T-helper 2 cell treated with Interferon-gamma antibody and Interleukin-4, amounts not matched to agents 100 ng/mL and 5 ng/mL, for 36 hours (primary cell): Measurements from ENCODE around the gene SLC22A23. TPM values are rescaled to one million over a fixed set of nuclear protein-coding genes. Genes with fewer than 3 reads are reported as not detected.

ENCODE experiments used
- intact Hi-C: fragments of 100-400 bp; cut with micrococcal nuclease; formaldehyde crosslinking; loops from one replicate; pipeline ENCODE4 v1.15.1; 2023
- total RNA-seq: library from RNA; stranded (reverse); gene quantifications from 2 replicates; pipeline ENCODE4 v1.2.3, GENCODE V29; 2022

The SLC22A23 gene
- total RNA-seq, 1 donor from 2014 or later, result 0.27 TPM

- intact Hi-C loops, result no loop called here
Measured at GRCh38 chr6:3355011-3355357, 101.9 kb downstream of the SLC22A23 start.

GRCh38 chr6:3353939-3354338, 102.9 kb downstream of the SLC22A23 start:
- intact Hi-C loops, result no loop called here

GRCh38 chr6:3353213-3353903, 103.5 kb downstream of the SLC22A23 start:
- intact Hi-C loops, result no loop called here

- intact Hi-C loops, result no loop called here
Measured at GRCh38 chr6:3352678-3353077, 104.2 kb downstream of the SLC22A23 start.

- intact Hi-C loops, result no loop called here
Measured at GRCh38 chr6:3351829-3352524, 104.9 kb downstream of the SLC22A23 start.

- intact Hi-C loops, result no loop called here
Measured at GRCh38 chr6:3351105-3351676, 105.7 kb downstream of the SLC22A23 start.

- intact Hi-C loops, result no loop called here
Measured at GRCh38 chr6:3350252-3350796, 106.5 kb downstream of the SLC22A23 start.

GRCh38 chr6:3349388-3350251, 107.2 kb downstream of the SLC22A23 start:
- intact Hi-C loops, result no loop called here

- intact Hi-C loops, result no loop called here
Measured at GRCh38 chr6:3348821-3349220, 108.0 kb downstream of the SLC22A23 start.

- intact Hi-C loops, result no loop called here
Measured at GRCh38 chr6:3347826-3348225, 109.0 kb downstream of the SLC22A23 start.

- intact Hi-C loops, result no loop called here
Measured at GRCh38 chr6:3347247-3347646, 109.6 kb downstream of the SLC22A23 start.

GRCh38 chr6:3346476-3346875, 110.4 kb downstream of the SLC22A23 start:
- intact Hi-C loops, result no loop called here

GRCh38 chr6:3345836-3346235, 111.0 kb downstream of the SLC22A23 start:
- intact Hi-C loops, result no loop called here

- intact Hi-C loops, result no loop called here
Measured at GRCh38 chr6:3343089-3343883, 113.6 kb downstream of the SLC22A23 start.

GRCh38 chr6:3341467-3341866, 115.4 kb downstream of the SLC22A23 start:
- intact Hi-C loops, result no loop called here

- intact Hi-C loops, result no loop called here
Measured at GRCh38 chr6:3340894-3341293, 116.0 kb downstream of the SLC22A23 start.

- intact Hi-C loops, result no loop called here
Measured at GRCh38 chr6:3340358-3340802, 116.5 kb downstream of the SLC22A23 start.

- intact Hi-C loops, result no loop called here
Measured at GRCh38 chr6:3339811-3340210, 117.0 kb downstream of the SLC22A23 start.

- intact Hi-C loops, result no loop called here
Measured at GRCh38 chr6:3337521-3338350, 119.1 kb downstream of the SLC22A23 start.
